RWPE1 (cell line): ENCODE measurements around the gene HNRNPA1L2.
"Not testable (repeated sequence)": the region's sequence is repeated elsewhere in the genome, so short reads cannot be mapped to it uniquely, and the experiment has no call there.

Source experiments
- CTCF ChIA-PET: fragments of 350-600 bp; sonication (Branson Sonifier 250); formaldehyde crosslinking; extraction: SDS; loops from one replicate; lab custom pipeline; 2021; lab: Yijun Ruan, JAX
- POLR2A ChIA-PET: fragments of 400-600 bp; formaldehyde crosslinking; extraction: SDS; loops from one replicate; lab custom pipeline; 2020; ENCODE audit warnings: antibody characterized with exemption; ENCODE audit not compliant: low non-redundant PET; lab: Yijun Ruan, JAX
- DNase-seq: peaks from one replicate; pipeline ENCODE4 v3.0.0; 2012; ENCODE audit warnings: low spot score
- H3K27ac ChIP-seq: fragments of 450-650 bp; 2 replicates; pipeline ENCODE4 v1.5.1; 2017
- CTCF ChIP-seq: fragments of 450-650 bp; conservative IDR thresholded peaks from 2 replicates; pipeline ENCODE4 v1.5.1; 2017; ENCODE audit warnings: low read depth, mild to moderate bottlenecking

The HNRNPA1L2 gene

GRCh38 chr13:52673465-52673864 lies 31.2 kb downstream of the HNRNPA1L2 start:
- POLR2A ChIA-PET = no interaction called here
- no peak overlapping the region for H3K27ac ChIP-seq
- CTCF ChIA-PET = no interaction called here
- TF ChIP-seq CTCF = no peak
- no peak for DNase-seq

- CTCF ChIA-PET = no interaction called here
- TF ChIP-seq CTCF = no peak
- no peak overlapping the region for H3K27ac ChIP-seq
- POLR2A ChIA-PET = no interaction called here
- DNase-seq = no peak
Measured at GRCh38 chr13:52677823-52678222, 35.6 kb downstream of the HNRNPA1L2 start.

DNA sequence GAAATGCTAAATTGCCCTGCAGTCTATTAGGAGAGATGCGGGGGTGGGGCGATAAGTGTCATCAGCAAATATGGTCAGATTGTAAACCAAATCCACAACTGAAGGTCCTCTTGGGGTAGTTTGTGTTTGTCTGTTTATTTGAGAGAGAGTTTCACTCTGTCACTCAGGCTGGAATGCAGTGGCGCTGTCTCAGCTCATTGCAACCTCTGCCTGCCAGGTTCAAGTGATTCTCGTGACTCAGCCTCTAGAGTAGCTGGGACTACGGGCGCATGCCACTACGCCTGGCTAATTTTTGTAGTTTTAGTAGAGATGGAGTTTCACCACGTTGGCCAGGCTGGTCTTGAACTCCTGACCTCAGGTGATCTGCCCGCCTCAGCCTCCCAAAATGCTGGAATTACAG lies 43.6 kb downstream of the HNRNPA1L2 start:
- POLR2A ChIA-PET, DNase-seq, H3K27ac ChIP-seq, CTCF ChIA-PET: not testable (repeated sequence)

DNA sequence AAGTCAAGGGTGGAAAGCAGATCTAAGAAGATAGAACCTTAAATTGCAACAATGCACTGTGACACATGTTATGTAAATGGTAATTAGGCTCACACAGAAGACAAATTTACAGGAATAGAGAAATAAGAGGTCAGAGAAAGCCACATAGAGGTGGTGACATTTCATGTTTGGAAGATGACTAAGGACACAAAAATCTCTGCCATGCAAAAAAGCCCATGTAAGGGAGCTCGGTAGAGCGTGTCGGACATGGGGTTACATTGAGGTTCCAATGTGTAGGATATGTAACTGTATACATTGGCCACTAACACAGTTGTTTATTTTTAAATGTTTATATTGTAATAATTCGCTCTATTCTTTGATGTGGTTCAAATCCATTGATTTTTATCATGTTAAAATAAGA lies 44.1 kb downstream of the HNRNPA1L2 start:
- no peak for TF ChIP-seq CTCF
- ChIA-PET POLR2A (no interaction called here), CTCF (no interaction called here)
- no peak for DNase-seq
- H3K27ac ChIP-seq = no peak overlapping the region
